Activated effector memory CD4-positive, alpha-beta T cell treated with Interleukin-2 at 50 U/mL for 16 hours (primary cell): ENCODE results near the gene OPCML.

ENCODE experiments used
- DNase-seq: peaks from one replicate; pipeline ENCODE4 v3.0.0-alpha.2; 2020

Gene OPCML

DNA sequence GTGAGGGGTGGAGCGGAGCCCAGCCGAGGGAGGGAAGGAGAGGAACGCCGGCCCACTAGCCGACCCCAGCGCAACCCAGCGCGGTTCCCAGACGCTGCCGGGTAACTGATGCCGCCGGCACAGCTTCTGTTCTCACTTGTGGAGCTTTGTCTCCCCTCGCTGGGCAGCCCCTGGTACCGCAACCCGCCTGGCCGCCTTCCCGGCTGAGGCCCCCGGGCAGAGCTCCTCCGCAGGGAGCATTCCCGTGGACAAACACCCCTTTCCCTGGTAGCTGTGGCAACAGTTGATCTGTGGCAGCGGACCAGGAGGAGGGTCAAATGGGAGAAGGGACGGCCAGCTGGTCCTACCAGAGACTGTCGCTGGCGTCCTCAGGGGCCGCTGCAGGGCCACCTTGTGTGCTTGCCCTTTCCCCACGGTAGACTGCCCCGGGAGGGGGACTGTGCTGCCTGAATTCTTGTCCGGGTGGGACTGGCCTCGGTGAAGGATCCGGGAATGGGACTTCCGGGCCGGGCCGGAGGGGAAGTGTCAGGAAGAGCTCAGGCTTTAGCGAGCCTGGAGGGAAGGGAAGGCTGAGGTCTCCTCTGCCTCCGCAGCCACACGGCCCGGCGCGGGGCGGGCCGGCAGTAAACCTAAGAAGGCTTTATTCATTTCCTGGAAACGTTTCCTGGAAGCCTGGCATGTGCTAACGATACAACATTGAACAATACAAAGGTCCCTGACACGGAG is 468.0 kb downstream of the OPCML start:
- DNase-seq = no peak

DNA sequence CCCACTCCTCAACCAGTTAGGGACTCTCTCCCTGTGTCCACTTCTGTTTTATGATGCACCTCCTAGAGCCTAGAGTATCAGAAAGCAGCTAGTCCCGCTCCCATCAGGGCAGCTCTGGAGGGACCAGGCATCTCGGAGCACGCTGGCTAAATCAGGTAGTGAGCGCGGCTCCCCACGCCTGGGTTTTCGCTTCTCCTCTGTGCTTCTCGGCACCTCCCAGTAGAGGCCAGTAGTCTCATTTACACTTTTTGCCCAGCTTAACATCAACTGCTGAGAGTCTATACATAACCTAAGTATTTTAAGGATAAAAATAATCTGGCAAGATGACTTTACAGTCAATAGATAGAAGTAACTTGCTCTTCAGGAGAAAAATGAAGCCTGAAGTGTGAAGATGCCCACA is 473.8 kb downstream of the OPCML start:
- no peak for DNase-seq

DNA sequence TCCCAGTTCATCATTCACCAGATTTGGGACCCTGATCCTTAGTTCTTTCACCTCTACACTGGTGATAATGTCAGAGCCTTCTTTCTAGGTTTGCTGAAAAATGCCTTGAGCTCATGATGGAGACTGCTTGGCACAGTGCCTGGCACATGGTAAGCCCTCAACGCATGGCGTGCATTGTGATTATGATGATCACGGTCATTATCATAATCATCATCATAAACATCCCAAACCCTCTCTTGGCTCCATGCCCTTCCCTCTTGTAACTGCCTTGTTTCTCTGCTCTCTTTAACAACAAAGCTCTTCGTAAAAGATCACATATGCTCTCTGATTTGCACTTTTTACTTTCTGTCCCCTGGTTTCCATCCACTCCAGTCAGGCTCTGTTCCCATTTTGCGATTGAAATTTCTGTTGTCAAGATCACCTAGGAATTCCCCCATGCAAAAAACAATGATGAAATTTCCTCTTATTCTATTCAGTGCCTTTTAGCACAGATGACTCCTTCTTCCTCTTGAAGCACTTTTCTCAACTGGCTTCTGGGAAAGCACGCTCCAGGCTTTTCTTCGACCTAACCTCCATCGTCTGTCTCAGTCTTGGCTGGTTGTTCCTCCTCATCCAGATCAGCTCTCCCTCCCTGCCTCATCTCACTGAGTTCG is 479.1 kb downstream of the OPCML start:
- no peak for DNase-seq

DNA sequence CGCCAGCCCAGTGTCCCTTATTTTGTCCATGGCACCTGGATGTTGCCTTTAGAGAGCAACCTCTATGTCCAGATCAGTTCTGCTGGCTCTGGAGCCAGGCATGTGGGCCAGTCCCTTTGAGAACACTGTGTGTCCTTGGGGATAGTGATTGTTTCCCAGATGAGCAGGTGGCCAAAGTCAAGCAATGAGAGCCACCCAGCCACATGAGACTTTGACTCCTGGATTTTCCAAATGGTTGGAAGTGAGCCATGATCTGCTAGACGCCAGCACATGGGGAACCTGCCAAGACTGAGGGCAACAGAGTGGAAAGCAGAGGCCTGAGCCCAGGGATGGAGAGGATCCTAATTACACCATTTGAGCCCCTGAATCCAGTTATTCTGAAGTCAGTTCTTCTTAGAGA is 479.8 kb downstream of the OPCML start:
- no peak for DNase-seq

DNA sequence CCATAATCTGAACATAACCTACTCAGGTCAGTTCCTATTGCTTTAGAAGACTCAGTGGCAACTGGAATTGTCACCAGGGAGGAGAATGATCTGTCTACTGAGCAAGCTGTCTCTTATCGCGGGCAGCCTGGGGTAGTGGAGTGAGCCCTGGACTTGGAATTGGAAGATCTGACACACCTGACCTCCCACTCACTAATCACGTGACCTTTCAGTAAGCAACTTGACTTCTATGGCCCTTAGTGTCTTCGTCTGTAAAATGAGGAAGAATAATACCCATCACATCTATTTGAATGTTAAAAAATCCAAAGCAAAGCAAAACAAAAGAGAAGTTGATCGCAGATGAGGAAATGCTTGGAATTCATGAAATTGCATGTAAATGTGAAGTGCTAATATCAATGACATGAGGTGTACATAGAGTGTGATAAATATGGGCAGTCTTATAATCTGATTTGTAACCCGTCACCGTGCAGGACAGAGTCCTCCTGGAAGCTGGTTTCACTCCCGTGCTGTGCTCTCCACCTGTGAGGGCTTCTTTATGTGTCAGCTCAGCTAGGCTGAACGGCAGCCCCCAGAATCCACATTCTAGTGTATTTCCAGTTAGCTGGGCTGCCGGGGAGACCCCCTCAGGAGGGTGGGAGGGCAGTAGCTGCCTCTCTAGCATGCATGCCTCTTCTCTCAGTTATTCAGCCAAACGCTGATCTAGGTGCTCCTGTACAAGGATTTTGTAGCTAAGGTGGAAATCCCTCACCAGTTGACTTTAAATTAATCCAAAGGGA is 482.9 kb downstream of the OPCML start:
- DNase-seq = no peak

DNA sequence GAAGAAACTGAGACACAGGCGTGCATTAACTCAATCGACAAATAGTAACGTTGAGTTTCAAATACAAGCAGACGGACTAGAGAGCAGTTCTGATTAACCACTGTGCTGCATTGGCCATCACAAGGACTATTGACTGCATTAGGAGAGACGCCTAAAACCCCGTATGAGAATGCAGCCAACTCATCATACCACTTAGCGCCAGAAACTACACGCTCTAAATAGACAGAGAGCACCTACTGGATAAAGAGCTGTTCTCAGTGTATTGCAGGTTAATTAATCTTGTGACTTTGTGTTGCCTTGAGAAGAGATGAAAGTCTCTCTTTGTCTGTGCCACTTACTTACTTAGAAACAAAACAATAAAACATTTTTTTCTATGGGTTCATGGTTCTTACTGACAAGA is 484.0 kb downstream of the OPCML start:
- no peak for DNase-seq

DNA sequence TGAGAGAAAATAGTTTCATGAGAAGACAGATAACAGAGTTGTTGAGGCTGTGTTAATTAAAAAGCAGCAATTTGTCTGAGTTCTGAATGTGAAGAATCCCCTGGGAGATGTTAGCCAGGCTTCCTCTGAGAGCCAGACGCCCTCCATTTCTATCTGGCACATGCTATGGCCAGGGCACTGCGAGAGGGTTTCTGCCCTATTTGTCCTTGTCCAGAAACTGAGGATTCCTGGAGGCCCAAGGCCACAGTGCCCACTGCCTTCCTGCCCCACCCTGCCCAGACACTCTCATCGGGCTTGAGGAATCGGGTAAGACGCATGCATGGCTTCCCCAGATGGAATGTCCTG is 484.6 kb downstream of the OPCML start:
- DNase-seq = no peak

DNA sequence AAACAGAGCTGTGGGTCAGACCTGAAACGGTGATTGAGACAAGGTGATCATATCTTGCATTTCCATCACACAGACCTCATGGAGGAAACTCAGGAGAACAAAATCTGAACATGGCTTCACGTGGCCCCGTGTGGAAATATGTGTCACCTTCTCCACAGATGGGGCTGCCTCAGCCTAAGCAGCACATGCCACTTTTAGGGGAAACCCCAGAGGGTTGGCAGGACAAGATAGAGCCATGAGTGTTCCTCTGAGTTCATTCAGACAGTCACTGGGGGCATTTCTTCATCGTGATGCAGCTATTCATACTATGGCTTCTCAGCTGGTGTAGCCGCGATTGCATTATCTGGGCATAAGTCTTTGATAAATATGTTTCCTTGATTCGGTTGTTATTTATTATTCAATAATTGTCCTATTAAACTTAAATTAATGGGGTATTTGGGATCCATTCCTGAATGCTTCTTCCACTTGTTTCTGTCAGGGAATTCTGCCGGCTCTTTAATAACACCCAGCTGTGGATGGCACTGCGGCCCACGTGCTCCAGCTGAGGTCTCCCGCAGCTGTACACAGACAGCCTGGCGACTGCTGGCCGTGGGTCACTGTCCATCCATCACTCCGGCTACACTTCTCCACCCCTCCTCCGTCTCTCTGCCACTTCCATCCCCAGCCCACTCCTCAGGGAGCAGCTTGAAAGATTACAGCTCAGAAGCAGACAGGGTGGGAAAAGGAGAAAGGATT is 485.1 kb downstream of the OPCML start:
- DNase-seq = no peak

DNA sequence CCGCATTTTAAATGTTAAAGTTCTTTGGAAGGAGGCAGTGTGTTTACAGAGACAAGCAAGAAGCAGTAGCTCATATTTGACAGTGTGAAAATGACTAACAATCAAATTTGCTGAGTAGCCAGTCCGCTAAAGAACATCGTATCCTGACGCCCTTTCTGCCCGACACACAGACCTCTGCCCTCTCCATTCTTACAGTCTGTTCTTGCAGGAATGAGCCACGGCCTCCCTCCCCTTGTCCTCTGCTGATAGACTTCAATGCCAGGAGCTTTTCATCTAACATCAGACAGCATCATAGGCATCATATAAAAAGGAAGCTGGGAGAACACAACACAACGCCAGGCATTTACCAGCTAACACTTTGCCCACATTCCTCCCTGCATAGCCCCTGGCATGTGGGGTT is 486.0 kb downstream of the OPCML start:
- no peak for DNase-seq

DNA sequence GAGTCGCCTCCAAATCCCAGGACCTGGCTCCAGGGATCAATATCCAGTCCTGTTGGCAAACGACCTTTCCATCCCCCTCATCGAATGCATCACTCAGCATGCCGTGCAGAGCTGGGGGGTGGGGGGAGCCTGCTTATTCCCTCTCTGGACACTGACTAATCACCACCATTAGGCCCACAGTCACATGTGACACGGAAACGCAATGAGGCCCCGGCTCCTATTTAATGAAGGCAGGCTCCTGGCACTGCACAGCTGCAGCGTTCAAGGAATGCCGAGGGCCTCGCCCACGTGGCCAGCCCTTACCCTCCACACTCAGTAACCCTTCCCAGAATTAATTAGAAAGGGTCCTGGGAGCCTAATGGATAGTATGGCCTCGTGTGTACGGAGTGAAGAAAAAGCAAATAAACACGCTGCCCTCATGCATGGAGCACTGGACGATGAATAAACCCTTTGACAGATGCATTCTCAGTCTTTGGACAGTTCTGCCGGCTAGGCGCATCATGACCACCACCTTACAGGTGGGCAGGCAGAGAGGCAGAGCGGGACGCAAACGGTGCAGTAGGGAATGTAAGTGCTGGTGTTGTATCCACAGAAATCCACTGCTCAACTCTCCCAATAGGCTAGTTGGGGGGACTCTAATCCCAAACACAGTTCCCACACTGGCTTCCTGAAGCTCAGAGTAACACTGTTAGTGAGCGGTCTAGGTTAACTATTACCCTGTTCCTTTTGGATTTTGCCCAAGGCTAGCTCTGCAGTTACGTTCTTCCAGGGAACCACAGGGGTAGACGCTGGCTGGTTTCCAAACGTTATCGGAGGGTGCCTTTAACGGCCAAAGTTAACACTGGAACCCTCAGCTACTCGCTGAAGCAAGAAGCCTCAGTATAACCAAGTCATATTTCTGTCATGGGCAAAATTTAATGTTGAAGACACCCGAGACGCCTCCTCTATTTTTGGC is 490.1 kb downstream of the OPCML start:
- no peak for DNase-seq

DNA sequence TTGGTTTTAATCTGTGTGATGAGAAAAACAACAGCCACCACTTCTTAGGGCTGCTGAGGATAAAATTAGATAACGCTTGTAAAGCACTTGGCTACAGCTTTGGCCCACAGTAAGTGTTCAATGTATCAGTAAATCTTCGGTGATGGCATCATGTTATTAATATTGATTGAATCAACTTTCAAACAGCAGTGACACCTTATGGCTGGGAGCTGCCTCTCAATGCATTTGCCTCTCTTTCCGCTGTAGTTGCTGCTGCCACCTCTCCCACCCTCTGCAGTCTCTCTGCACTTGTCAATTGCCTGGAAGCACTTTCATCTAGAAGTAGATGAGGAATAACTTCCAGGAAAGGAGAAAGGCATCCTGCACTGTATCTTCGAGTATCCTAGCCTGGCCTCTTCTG is 491.1 kb downstream of the OPCML start:
- no peak for DNase-seq

DNA sequence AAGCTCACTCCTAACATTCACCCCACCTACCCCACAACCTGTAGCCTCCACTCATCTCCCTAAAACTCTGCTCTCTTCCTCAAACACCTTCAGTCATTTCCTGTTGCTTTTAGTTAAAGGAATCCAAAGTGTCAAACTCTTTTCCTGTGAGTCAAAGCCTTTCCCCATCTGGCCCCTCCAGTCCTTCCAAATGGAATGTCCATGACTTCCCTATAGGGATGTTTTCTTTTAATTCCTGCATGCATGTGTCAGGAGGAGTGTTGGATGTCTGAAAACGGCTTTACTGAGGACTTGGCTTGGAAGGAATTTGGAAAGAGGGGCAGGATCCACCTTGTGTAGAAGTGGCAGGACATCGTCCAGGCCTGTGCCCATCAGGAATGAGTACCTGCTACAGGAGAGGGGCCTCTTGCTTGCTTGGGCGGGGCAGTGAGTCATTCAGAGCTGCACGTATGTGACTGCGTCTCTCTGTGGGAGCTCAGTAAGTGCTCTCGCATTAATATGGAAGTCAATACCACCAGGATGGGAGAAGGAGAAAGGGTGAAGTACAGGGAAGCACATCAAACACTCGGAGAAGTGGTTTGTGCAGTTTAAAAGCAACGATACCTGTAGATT is 491.9 kb downstream of the OPCML start:
- DNase-seq = no peak

DNA sequence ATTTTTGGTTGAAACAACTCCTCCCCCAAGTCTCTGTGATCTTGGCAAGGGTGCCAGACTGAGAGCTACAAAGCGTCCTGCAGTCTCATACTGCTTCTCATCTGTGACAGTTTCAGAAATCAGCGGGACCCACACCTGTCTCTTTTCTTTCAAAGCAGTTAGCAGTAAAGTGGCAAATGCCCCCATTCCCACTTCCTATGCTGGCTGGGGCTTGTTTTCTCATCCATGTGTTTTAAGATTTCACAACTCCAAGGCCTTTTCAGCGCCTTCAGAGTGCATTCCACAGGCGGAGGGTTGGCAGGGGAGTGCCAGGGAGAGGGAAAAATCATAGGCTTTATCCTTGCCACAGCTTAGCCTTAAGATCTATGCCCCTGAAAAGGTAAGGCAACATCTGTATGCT is 493.5 kb downstream of the OPCML start:
- DNase-seq = no peak

DNA sequence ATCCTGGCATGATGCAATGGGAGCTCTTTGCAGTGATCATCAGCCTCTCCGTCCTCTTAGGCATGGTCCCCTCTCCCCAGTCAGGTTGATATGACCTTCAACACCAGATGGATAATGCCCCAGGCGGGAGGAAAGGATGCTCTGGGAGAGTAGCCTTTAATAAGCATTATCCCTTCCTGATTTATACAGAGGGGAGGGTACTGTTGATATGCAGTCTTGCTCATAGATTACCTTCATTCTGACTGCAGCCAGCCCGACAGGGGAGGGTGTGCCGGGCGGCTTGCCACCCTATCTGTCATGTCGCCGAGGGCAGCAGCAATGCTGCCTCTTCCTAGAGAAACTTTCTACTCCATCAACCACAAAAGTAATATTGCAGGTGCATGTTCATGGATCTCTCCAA is 497.4 kb downstream of the OPCML start:
- no peak for DNase-seq

DNA sequence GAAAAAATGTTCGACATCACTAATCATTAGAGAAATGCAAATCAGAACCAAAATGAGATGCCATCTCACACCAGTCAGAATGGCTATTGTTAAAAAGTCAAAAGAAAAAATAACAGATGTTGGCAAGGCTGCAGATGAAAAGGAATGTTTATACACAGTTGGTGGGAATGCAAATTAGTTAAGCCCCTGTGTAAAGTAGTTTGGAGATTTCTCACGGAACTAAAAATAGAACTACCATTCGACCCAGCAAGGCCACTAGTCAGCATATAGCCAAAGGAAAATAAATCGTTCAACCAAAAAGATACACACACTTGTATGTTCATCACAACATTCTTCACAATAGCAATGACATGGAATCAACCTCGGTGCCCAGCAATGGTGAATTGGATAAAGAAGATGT is 503.2 kb downstream of the OPCML start:
- no peak for DNase-seq

DNA sequence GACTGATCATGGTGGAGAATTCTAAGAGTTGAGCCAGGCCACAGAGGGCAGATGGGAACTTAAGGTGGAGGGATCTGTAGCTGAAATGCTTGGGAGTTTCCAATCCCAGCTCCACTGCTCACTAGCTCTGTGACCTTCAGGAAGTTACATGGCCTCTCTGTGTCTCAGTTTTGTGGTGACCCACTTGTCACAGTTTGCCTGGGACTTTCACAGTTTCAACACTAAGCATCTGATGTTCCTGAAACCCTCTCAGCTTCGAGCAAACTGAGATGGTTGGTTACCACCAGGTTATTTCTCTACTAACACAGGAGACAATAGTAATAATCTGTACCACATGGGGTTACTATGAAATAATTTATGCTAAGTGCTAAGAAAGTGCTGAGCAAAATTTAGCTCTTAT is 505.3 kb downstream of the OPCML start:
- DNase-seq = no peak

DNA sequence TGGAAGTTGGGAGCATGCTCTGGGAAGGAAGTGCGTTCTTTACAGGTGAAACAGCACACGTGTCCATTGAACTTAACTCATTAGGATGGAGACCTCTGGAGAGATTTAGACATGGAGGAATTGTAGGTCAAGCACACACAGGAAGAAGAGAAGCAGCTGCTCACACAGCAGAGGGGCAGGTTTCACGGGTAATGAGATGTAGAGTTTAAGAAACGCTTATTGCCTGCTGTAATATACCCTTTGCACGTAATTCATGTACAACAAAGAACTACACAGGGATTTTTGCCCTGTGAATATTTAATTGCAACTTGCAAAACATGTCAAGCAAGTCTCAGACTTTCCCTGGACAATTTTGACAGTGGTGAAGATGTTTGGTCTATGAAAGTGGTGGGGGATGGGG is 508.0 kb downstream of the OPCML start:
- DNase-seq = no peak

DNA sequence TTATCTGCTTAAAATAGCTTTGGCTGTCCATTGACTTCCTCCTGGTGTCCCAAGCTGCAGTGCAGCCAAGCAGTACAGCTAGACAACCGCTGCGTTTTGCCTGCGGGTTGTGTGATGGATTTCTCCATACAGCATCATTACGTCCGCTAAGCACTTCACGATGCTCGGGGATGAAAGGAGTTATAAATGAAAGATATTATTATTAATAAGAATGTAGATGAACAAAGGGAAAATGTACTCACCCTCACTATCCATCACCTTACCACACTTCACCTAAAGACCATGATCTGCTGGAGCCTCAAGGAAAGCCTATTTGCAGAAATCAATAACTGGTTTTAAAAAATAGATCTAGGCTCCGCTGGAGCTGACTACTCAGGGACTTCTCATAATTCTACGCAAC is 509.1 kb downstream of the OPCML start:
- DNase-seq = no peak

DNA sequence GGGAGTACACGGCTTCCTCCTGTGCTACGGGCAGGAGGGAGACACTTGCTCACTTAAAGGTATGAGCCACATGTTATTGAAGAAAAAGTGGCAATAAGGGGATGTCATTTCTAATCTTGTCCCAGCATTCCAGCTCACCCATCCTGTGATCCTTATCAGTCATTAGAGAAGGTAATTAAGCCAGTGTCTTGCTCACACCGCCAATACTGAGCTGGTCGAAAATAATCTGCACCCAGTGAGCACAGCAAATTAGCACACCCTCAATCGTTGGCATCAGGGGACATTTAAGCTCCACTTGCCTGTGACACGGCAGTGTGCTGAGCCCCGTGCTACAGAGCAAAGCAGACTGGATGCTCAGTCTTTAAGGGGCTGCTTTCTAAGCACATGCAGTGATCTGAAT is 510.7 kb downstream of the OPCML start:
- DNase-seq = no peak

DNA sequence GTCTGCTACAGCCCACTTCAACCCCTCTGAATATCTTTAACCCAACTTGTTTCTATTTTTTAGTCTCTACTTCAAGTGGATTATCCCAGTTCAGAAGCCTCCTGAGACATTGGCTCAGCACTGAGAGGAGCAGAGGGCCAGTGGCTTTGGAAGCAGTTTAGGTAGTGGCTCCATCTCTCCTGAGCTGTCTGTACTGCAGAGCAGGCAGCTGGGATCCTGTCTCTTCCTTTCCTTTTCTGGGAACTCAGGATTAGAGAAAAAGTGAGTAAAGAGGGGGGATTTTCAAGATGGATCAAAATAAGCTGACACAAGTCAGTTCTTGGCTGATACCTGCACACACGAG is 512.0 kb downstream of the OPCML start:
- no peak for DNase-seq

DNA sequence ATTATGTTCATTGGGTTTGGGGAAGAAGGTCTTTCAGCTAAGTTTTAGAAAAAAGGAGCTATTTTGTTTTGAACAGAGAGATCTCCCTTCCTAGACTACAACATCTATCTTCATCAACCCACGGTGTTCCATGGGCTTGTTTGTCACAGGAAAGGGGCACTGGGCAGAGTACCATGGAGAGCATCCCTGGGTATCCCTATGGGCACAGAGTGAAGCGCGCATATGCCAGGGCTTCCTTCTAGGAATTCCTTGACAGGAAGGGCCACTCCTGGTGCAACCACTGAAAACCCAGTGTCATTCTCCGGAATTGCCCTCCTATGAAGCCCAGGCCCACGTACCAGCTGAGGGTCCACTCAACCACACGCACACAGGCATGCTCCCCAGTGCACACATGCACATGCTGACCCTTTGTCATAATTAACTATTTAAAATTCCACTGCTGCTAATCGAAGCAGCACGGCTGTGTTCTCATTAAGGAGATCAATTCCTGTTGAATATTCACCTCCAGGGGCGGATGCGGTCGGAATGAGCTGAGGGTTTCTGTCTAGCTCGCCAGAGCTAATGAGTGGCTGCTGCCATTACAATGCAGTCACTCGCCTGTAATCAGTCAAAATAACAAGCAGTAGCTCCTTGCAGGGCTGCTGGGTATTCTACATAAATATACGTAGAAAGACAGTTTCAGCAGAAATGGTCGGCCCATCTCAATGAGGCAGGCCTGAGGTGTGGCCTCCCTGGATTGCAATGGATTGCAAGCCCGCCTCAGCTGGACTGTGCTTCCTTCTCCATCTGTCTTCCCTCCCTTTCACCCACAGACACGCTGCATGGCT is 512.5 kb downstream of the OPCML start:
- DNase-seq = no peak
